Esophagus muscularis mucosa (tissue), 4 donors: Measurements from ENCODE around the gene JADE2. TPM values are rescaled to one million over a fixed set of nuclear protein-coding genes. Genes with fewer than 3 reads are reported as not detected.

Experiments
- DNase-seq: peaks from one replicate; pipeline ENCODE4 v3.0.0-alpha.2; 2017; ENCODE audit errors: extremely low spot score
- H3K27ac ChIP-seq, 4 donors: fragments of 200-600 bp; sonication (generic); replicated peaks in 1 of 4; 1 replicate in 3 of 4; 2 replicates in 1 of 4; pipeline ENCODE4 v1.5.1; 2016 to 2019; ENCODE audit warnings: mild to moderate bottlenecking in 1 of 4
- H3K27me3 ChIP-seq, 4 donors: fragments of 200-600 bp; sonication (generic); one replicate each; pipeline versions ENCODE4 v1.5.1 to v1.6.0; 2016 to 2019
- H3K36me3 ChIP-seq, 4 donors: fragments of 200-600 bp; sonication (generic); one replicate each; pipeline ENCODE4 v1.5.1; 2016 to 2019
- H3K4me1 ChIP-seq, 4 donors: fragments of 200-600 bp; sonication (generic); one replicate each; pipeline ENCODE4 v1.5.1; 2016 to 2019
- H3K4me3 ChIP-seq, 4 donors: fragments of 200-600 bp; sonication (generic); 1 replicate in 2 of 4; 2 replicates in 2 of 4; pipeline ENCODE4 v1.5.1; 2016 to 2019; ENCODE audit warnings: mild to moderate bottlenecking in 4 of 4, moderate library complexity in 1 of 4
- H3K9me3 ChIP-seq, 4 donors: fragments of 200-600 bp; sonication (generic); 1 replicate in 3 of 4; 2 replicates in 1 of 4; pipeline ENCODE4 v1.5.1; 2016 to 2019
- EP300 ChIP-seq: sonication (generic); formaldehyde crosslinking; IDR thresholded peaks from one replicate; pipeline ENCODE4 v1.6.1; 2017; ENCODE audit warnings: antibody characterized with exemption
- POLR2A ChIP-seq: fragments of 450-650 bp; IDR thresholded peaks from one replicate; pipeline ENCODE4 v1.6.1; 2017; ENCODE audit warnings: antibody characterized with exemption, moderate library complexity, mild to moderate bottlenecking, low read depth
- POLR2AphosphoS5 ChIP-seq, 2 donors: sonication (generic); formaldehyde crosslinking; IDR thresholded peaks; one replicate each; pipeline ENCODE4 v1.6.1; 2017; ENCODE audit warnings: antibody characterized with exemption in 2 of 2
- WGBS: methylation state at CpG from one replicate; pipeline ENCODE4 v1.1.5; 2018; 5-methylcytosine and 5-hydroxymethylcytosine counted together
- intact Hi-C: fragments of 100-400 bp; cut with DNase I; formaldehyde crosslinking; loops from one replicate; pipeline ENCODE4 v1.15.1; 2023
- total RNA-seq, 4 donors: library from RNA; depleted of rRNA; stranded (reverse); fragments of >200 nt; gene quantifications; one replicate each; pipeline versions ENCODE4 v1.1.0 to v1.2.1, GENCODE V29; 2016
- TF ChIP-seq, protein P1 (sequence below), 3 experiments: fragments of 200-600 bp in 2 of 3; fragments of 450-650 bp in 1 of 3; sonication (generic) in 2 of 3; IDR thresholded peaks; one replicate each; pipeline ENCODE4 v1.5.1; 2017 to 2019; ENCODE audit warnings: antibody characterized with exemption in 3 of 3, mild to moderate bottlenecking in 2 of 3, moderate library complexity in 1 of 3

JADE2 gene
- total RNA-seq, 4 donors from 2014 or later = 55.5 to 95.5 (median 77.1) TPM

DNA sequence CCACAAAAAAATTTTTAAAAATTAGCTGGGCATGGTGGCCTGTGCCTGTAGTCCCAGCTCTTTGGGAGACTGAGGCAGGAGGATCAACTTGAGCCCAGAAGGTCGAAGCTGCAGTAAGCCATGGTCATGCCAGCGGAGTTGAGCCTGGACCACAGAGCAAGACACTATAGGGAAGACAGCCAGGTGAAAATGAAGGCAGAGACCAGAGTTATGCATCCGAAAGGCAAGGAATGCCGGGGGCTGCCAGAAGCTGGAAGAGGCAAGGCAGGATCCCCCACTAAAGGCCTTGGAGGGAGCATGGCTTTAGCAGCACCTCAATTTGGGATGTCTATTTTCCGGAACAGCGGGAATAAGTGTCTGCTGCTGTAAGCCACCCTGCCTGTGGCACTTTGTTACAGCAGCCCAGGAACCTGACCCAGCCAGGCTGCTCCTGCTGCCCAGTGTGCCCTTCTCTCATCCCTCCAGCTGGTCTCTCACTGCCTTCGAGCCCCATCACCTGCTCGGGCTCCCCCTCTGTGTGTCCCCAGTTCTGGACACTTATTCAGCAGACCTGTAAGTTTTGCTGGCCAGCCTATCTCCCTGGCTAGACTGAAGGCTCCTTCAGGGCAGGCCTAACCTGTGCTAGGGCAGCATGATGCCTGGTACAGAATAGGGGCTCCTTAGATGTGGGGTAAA lies 16.8 kb upstream of the JADE2 start:
- H3K36me3 ChIP-seq = no peaks in the 10 kb centered on the region
- TF ChIP-seq POLR2A (no peak), POLR2AphosphoS5 (IDR thresholded peaks at IDR 0.05) (no peak), EP300 (no peak)
- TF ChIP-seq, protein P1, sequence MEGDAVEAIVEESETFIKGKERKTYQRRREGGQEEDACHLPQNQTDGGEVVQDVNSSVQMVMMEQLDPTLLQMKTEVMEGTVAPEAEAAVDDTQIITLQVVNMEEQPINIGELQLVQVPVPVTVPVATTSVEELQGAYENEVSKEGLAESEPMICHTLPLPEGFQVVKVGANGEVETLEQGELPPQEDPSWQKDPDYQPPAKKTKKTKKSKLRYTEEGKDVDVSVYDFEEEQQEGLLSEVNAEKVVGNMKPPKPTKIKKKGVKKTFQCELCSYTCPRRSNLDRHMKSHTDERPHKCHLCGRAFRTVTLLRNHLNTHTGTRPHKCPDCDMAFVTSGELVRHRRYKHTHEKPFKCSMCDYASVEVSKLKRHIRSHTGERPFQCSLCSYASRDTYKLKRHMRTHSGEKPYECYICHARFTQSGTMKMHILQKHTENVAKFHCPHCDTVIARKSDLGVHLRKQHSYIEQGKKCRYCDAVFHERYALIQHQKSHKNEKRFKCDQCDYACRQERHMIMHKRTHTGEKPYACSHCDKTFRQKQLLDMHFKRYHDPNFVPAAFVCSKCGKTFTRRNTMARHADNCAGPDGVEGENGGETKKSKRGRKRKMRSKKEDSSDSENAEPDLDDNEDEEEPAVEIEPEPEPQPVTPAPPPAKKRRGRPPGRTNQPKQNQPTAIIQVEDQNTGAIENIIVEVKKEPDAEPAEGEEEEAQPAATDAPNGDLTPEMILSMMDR (IDR thresholded peaks at IDR 0.05) = no peak
- intact Hi-C loops = no loop called here
- no peak overlapping the region for H3K27ac ChIP-seq
- no peaks in the 10 kb centered on the region for H3K27me3 ChIP-seq
- peaks cover 39 to 53% (median 47%) of the 10 kb centered on the region in 4 donors for H3K4me1 ChIP-seq
- WGBS = 99% methylated on average over 7 of the region's 8 CpGs
- no peak overlapping the region for H3K4me3 ChIP-seq
- no peaks in the 10 kb centered on the region for H3K9me3 ChIP-seq
- DNase-seq = no peak

DNA sequence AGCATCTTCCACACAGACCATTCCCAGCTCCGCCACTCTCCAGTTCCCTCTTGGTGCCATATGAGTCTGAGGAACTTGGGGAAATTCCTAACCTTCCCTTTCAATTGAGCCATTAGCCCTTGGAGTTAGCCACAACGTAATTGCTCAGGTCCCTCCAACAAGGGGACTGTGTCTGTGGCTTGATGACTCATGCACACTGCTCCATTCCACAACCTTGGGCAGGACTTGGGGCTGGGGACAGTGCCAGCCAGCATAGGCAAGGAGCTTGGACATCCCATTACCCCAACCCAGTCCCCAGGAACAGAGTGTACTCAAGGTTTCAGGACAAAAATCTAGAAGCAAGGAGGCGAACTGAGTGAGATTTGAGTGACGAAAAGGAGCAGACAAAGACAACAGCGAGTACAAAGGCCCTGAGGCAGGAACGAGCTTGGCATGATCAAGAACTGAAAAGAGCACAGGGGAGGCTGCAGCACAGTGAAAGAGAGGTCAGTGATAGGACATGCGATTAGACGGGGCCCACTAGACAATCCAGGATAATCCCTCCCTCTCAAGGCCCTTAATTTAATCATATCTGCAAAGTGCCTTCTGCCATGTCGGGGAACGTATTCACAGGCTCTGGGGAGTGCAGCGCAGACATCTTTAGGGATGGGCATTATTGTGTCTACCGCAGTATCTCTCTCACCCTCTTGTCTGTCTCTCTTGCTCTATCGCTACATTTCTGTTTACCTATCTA lies 16.0 kb upstream of the JADE2 start:
- WGBS = 91% methylated on average over 13 of the region's 13 CpGs
- Histone ChIP-seq H3K4me1 (peaks cover 32 to 44% (median 39%) of the 10 kb centered on the region in 4 donors), H3K36me3 (no peaks in the 10 kb centered on the region), H3K27ac (no peak overlapping the region), H3K4me3 (no peak overlapping the region), H3K27me3 (no peaks in the 10 kb centered on the region), H3K9me3 (no peaks in the 10 kb centered on the region)
- intact Hi-C loops = no loop called here
- no peak for TF ChIP-seq EP300
- TF ChIP-seq, protein P1 (IDR thresholded peaks at IDR 0.05) = no peak
- no peak for DNase-seq

DNA sequence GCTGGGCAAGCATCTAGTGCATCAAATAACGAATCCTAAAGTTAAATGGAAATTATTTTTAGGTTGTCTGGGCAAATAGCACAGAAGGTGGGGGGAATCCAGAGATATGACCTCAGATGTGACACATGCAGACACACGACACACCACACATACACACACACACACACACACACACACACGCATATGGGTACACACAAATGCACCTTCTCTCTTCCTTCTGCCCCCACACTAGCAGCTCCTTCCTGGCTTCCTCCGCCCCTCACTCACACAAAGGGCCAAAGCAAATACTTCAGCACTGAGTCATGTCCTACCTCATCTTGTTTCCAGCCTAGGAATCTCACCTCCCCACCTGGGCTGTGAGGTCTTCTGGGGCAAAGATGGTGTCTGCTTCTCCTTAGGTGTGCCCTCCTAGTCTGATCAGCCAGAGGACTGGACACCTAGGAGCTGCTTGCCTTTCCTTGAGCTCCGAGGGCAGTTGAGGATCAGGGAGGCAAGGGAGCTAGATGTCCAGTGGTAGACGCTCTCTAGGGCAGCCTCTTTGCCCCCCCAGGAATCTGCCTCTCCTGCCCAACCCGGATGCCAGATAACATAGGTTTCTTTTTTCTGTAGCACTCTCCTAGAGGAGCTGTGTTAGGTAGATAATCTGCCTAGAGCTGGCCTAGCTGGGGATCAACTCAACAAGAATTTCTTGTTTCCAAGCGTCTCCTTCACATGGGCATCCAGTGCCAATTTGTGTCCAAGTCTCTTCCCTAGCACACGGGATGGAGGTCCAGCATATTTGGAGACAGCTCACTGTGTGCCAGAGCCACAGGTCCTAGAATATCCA lies 14.3 kb upstream of the JADE2 start:
- Histone ChIP-seq H3K4me1 (peaks cover 26 to 29% (median 27%) of the 10 kb centered on the region in 4 donors), H3K36me3 (no peaks in the 10 kb centered on the region), H3K9me3 (no peaks in the 10 kb centered on the region), H3K4me3 (no peak overlapping the region), H3K27ac (peak overlapping the region; percentile 57 to 63 (median 61)), H3K27me3 (no peaks in the 10 kb centered on the region)
- WGBS = 77% methylated on average over 8 of the region's 9 CpGs
- TF ChIP-seq EP300 = no peak
- no peak for TF ChIP-seq POLR2AphosphoS5 (IDR thresholded peaks at IDR 0.05)
- TF ChIP-seq, protein P1 (IDR thresholded peaks at IDR 0.05) = no peak
- TF ChIP-seq POLR2A = no peak
- intact Hi-C loops = no loop called here
- DNase-seq = no peak

DNA sequence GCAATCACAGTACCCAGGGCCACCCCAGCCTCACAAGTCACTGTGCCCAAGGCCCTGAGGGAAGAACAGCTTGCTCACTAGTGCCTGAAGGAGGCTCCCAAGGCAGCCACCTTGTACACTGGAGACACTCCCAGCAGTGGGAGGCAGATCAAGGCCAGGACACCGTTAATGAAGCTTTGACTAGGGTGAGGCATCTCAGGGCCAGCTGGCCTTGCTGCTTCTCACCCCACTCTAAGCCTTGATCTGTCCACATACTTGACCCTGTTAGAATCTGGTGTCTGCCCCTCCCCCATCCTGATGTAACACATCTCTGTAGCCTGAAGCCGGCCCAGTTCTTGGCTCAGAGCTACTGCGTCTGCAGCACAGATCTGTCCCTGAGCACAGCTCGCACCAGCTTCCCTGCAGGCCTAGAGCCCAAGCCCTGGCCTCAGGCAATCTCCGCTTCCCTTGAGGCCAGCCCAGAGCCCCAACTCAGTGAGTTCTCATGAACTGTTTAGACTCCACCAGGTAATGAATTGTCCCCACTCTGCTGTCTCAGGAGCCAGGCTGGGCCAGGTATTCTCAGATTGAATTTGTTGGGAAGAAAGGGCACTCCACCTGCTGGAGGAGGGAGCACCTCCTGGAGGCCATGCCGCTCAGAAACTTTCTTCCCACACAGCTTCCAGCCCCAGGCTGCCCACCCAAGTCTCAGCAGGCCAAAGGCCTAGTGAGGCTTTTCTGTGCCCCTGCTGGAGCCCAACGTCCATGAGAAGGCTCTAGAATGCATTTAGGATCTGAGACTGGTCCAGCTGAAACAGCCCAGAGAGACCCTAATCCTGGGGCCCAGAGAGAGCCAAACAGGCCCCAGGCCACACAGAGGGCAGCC lies 13.4 kb upstream of the JADE2 start:
- TF ChIP-seq EP300 = no peak
- peak; percentile 59 to 67 for TF ChIP-seq POLR2AphosphoS5 (IDR thresholded peaks at IDR 0.05)
- no peak for TF ChIP-seq POLR2A
- TF ChIP-seq, protein P1 (IDR thresholded peaks at IDR 0.05) = peak; percentile 36 to 43 (median 42)
- Histone ChIP-seq H3K4me1 (peaks cover 19 to 20% (median 20%) of the 10 kb centered on the region in 4 donors), H3K36me3 (no peaks in the 10 kb centered on the region), H3K4me3 (no peak overlapping the region), H3K27ac (peak overlapping the region; percentile 57 to 63 (median 61)), H3K27me3 (no peaks in the 10 kb centered on the region), H3K9me3 (no peaks in the 10 kb centered on the region)
- peak; percentile 94 for DNase-seq
- 64% methylated on average over 2 of the region's 7 CpGs for WGBS
- intact Hi-C loops = no loop called here
